ENCODE measurements around the gene IMP4.

Gene IMP4

DNA sequence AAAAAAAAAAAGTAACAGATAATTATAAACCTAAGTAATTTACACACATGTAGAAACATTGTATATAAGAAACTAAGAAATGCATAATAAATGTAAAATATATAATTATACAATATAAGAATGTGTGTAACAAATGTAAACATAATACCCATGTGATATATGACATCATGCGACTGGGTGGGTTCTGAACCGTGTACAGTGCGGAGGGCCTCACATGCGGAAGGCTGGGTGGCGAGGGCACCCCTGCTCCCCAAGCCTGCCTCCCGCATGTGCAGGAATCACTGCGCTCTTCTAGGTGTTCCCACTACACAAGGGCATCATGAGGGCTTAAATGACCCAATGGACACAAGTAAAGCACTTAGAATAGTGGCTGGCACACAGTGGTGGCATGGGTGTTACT is 15.2 kb downstream of the IMP4 start:
- no peak for DNase-seq (ENCODE audit: low spot score)

DNA sequence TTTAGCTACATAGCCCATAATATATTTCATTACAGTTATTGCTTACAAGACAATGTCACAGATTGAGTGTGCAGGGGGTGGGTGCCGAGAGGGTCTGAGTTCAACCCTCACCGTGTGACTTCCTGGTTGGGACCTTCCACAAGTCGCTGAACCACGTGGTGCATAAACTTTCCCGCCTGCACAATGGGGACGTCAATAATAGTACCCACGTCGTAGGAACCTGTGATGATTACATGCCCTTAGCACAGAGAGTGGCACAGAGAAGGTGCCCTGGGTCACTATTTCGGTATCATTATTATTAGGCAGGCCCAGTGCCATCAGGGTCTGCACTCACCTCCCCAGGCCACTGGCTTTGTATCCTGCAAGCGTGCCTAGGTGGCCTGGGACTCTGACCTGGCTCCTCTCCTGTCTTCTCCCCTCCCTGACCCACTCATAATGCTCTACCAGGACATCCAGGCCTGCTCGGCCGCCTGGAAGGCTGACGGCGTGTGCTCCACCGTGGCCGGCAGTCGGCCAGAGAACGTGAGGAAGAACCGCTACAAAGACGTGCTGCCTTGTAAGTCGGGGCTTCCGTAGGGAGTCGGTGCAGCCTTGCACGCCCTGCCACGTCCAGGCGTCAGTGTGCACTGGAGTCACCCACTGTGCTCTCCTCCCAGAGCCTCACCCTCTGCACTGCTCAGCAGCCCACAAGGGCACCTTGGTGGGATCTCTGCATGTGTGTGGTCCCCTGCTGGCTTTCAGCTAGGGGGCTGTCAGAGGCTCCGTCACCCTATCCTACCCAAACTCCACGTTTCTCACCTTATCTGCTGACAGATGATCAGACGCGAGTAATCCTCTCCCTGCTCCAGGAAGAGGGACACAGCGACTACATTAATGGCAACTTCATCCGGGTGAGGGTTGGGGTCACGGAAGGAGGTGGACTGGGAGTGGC is 16.0 kb downstream of the IMP4 start:
- no peak for DNase-seq (ENCODE audit: low spot score)

DNA sequence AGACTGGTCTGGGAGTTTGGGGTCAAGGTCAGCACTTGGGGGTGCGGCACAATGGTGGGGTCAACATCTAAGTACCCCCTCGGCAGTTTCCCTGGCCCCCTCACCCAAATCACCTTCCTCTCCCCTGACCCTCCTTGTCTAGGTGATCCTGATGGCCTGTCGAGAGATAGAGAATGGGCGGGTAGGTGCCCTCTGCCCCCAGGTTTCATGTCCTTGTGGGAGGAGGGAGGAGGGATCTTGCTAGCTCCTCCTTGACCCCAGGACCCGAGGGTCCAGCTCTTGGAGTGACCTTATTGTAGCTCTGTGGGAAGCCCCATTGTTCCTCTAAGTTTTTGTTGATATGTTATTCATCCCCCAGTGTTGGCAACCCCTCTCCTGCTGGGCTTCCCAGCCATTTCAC is 16.8 kb downstream of the IMP4 start:
- DNase-seq (ENCODE audit: low spot score) = no peak

DNA sequence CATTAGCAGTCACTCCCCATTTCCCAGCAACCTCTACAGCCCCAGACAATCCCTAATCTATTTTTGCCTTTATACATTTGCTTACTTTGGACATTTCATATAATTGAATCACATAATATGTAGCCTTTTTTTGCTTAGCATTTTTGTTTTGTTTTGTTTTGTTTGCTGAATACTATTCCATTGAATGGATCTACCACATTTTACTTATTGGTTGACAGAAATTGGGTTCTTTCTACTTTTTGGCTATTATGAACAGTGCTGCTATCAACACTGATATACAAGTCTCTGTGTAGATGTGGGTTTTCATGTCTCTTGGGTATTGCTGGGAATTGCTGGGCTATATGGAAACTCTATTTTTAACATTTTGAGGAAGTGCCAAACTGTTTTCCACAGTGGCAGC is 20.8 kb downstream of the IMP4 start:
- DNase-seq (ENCODE audit: low spot score) = no peak

DNA sequence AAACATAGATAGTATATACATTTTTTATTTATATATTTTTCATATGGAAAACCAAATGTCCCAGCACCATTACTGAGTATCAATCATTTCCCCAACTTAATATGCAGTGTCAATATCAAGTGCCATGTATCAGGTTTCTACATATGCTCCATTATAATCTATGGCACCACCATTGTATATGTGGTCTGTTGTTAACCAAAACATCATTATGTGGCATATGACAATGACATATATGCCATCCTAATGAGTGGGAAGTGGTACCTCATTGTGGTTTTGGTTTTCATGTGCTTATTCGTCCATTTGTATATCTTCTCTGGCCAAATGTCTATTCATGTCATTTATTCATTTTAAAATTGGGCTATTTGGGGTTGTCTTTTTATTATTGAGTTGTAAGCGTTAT is 22.4 kb downstream of the IMP4 start:
- DNase-seq (ENCODE audit: low spot score) = no peak

DNA sequence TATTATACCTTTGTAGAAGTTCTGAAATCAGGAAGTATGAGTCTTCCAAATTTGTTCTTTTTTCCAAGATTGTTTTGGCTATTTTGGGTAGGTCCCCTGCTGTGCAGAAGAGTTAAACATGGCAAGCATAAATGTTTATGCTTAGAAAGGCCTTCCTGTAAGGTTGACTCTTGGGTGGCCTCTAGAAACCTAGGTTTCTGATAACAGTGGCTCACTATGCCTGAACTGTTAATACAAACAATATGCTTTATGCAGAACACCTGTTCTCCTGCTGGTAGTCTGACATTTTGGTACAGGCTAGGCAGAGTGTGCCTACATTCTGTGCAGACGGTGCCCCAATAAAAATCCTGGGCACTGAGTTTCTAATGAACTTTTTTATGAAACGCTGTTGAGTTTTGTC is 23.3 kb downstream of the IMP4 start:
- no peak for DNase-seq (ENCODE audit: low spot score)

DNA sequence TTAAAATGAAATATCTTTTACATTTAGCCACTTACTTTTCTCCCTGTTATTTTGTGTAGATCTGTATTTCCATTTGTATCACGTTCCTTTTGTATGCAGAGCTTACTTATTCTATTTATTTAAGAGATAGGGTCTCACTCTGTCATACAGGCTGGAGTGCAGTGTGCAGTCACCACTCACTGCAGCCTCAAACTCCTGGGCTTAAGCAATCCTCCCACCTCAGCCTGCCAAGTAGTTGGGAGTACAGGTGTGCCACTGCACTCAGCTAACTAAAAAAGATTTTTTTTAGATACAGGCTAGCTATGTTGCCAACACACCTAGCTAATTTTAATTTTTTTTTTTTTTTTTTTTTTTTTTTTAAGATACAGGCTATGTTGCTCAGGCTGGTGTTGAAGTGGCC is 24.0 kb downstream of the IMP4 start:
- no peak for DNase-seq (ENCODE audit: low spot score)

DNA sequence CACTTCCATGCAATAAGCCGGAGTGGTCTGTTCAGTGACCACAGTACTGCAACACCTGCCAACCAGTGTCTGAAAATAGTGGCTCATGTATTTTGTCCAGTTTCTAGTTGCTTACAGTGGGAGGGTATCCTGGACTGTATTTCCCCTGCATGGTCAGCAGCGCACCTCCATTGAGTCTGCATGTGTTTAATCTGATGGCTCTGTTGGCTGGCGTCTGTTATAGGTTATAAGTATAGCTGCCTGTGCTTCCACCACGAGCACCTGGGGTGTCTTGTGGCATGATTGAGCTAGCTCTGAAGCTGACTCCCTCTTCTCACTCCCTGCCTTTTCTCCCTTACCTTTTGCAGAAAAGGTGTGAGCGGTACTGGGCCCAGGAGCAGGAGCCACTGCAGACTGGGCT is 26.1 kb downstream of the IMP4 start:
- DNase-seq (ENCODE audit: low spot score) = no peak

DNA sequence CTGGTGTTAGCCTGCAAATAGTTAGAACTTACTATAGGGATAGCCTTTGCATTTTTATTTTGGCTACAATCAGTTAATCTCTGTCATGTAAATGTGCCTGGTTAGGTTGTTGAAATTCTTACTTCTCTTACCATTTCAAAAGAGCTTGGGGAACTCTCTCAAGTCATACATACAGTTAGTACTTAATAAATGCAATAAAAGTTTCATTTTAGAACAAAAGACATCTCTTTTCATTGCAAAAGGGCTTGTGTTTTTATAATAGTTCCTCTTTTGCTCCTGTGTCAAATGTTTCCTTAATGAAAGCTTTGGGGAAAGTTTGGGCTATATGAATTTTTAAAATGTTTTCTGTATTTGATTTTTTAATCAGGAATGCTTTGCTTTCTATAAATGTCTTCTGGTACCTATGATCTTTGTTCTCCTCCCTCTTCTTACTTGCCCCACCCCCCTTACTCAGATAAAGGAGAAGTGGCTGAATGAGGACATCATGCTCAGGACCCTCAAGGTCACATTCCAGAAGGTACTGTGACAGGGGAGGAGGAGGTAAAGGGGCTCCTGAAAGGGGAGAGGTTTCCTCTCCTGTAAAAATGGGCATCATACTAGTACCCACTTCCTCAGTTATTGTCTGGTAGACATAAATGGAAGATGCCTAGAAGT is 26.7 kb downstream of the IMP4 start:
- DNase-seq (ENCODE audit: low spot score) = no peak

DNA sequence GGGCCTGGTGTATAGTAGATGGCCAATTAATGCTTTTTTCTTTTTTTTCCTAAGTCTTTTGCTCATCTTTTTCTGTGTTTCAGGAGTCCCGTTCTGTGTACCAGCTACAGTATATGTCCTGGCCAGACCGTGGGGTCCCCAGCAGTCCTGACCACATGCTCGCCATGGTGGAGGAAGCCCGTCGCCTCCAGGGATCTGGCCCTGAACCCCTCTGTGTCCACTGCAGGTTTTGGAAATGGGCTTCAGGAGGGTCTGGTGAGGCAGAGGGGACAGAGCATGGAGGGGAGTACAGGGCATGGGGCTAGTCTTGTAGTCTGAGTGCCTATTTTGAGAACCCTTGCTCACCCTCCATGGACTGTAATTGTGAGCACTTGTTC is 27.3 kb downstream of the IMP4 start:
- no peak for DNase-seq (ENCODE audit: low spot score)

DNA sequence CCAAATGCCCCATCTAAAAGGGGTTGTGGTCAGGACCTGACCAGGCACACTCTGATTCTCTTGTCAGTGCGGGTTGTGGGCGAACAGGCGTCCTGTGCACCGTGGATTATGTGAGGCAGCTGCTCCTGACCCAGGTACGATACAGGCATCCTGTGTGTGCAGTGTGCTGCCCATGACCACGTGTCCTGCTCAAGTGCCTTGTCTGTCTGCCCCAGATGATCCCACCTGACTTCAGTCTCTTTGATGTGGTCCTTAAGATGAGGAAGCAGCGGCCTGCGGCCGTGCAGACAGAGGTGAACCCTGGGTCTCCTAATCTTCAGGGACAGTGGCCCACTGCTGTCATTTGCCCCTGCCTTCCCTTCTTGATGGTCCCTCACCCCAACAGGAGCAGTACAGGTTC is 27.8 kb downstream of the IMP4 start:
- no peak for DNase-seq (ENCODE audit: low spot score)

DNA sequence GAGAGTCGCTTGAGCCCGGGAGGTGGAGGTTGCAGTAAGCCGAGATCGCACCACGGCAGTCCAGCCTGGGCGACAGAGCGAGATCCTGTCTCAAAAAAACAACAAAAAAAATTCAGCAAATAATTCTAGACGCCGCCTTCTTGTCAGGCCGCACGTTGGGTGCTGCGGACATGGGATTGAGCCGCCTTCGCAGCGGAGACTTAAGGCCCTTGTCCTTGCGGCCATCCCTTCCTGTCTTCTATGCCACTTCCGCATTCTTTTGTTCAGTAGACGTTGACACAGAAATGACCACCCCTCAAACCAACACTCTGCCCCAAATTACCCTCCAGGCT is 29.0 kb downstream of the IMP4 start:
- DNase-seq (ENCODE audit: low spot score) = no peak

DNA sequence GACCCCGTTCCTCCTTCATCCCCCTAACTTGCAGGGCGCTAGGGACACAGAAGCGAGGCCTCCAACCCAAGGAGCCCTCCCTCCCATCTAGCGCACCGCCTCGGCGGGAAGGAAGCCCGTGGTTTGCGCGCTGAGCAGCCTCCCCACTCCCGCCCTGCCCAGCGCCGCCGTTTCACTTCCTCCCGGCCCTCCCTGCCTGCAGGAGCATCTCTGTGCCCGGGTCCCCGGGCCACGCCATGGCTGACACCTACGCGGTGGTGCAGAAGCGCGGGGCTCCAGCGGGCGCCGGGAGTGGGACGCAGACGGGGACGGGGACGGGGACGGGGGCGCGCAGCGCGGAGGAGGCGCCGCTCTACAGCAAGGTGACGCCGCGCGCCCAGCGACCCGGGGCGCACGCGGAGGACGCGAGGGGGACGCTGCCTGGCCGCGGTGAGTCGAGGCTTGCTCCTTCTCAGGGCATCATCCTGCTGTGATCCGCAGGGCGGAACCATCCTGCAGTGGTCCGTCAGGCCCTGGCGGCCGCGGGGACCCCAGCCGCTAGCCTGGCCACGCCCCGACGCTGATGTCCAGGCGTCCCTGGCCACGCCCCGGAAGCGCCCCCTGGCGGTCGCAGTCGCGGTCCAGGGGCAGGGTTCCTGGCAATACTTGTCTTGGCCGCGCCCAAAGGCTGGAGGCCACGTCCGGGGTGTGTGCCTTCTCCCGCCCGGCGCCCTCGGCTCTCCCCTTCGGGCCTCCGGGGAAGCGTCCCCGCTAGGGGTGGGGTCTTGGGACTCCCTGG is 29.5 kb downstream of the IMP4 start:
- peak; percentile 79 for DNase-seq (ENCODE audit: low spot score)

DNA sequence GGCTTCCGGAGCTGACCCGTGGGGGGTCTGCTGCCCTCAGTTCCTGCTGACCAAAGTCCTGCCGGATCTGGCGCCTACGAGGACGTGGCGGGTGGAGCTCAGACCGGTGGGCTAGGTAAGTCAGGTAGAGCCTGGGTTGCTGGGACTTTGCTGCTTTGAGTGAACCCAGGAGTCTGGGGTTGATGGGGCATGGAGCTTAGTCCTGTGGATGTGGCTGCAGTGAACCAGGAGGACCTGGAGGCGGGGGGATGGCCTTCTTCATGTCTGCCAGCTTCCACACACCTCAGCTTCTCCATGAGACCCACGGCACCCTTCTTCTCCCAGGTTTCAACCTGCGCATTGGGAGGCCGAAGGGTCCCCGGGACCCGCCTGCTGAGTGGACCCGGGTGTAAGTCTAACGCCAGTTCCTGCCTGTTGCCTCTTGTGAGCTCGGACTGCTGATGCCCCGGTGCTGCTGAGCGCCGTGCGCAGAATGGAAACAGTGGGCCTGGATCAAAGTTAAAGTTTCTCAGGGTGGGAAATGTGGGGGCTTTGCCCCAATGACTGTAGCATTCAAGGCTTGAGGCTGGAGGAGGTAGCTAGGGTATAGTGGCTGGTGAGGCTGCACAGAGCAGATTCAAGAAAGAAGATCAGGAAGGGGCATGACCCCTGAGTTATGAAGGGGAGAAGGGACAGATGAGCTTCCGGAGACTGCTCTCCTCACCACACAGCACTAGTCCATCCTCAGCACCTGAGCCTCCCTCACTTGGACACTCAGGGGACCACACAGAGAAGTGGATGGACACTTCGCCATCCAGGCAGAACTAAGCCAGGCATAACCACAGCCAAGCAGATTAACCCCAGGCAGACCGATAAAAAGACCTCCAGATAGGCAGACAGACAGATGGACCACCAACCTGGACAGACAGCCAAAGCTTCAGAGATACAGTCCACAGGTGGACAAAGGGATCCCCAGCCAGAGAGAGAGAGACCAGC is 30.4 kb downstream of the IMP4 start:
- no peak for DNase-seq (ENCODE audit: low spot score)

DNA sequence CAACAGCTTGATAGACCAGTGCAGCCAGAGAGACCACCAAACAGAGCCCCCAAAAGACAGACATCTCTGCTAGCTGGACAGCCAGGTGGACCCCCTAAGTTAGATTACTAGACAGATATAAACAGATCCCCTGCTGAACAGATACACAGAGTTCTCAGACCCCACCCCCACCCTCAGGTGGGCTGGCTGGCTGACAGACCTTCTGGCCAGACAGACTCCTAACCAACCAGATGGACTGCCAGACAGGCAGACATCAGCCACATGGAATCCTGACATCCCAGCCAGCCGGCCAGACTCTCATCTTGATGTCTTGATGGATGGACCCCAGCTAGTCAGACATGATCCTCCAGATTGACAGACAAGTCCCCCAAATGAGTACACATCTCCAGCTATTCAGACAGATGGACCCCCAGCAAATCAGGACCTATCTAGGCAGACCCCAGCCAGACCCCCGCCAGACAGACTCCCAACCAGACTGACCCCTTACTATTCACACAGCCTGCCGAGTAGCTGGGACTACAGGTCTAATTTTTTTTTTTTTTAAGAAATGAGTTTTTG is 31.2 kb downstream of the IMP4 start:
- DNase-seq (ENCODE audit: low spot score) = no peak

DNA sequence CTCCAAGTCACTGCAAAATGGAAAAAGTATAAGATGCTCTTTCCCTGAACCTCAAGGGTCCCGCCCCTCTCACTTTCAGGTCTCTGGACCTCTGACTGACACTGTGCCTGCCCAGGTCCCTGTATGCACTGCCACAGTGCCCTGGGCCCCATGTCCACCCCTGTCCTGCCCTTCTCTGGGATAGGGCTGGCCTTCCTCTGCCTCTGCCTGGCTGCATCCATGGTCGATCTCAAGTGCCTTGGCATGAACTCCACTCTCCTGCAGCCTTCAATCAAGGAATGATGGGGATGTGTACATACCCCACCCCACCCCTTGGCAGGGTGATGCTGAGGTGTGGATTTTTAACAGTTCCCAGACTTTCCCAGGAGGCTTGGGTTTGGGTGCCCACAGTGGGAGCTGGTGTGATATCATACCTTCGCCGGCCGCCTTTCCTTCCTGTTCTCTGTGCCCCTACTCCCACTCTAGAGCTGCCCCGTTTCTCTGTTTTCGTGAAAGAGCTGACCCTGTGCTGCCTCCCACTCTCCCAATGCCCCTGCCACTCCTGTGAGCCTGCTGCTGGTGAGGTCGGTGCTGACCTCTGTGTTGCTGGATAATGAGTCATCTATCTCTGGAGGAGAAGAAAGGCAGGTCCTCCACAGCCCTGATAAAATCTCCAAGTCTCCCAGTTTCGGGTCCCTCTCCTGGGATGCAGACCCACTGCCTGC is 32.0 kb downstream of the IMP4 start:
- DNase-seq (ENCODE audit: low spot score) = no peak

DNA sequence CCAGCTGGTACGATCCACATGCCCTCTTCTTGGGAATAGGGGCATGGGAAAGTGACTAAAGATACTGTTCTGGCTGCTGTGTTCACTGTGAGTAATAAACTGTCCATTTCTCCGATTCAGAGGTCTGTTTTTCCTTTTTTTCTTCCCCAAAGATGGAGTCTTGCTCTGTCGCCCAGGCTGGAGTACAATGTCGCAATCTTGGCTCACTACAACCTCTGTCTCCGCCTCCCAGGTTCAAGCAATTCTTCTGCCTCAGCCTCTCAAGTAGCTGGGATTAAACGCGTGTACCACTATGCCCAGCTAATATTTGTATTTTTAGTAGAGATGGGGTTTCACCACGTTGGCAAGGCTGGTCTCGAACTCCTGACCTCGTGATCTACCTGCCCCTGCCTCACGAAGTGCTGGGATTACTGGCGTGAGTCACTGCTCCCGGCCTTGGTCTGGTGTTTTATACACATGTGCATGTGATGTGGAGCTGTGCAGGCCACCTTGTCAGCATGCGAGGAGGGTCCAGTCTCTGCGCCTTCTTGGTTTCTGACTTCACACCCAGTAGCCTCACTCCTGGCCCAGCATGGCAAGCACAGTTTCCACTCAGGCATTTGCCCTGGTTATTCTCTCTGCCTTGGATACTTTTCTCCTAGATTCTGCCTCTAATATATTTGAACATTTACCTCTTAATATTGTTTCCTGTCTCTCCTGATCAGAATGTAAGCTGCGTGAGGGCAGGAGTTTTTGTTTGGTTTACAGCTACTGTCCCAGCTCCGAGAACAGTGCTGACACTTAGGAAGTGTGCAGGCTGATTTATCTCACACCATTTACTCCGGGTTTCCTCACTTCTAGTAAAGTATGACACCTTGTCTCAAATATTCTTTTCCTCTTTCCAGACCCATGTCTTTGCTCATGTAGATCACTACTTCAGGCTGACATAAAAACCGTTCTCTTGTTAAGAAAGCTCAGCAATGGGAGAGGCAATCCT is 32.9 kb downstream of the IMP4 start:
- DNase-seq (ENCODE audit: low spot score) = no peak

DNA sequence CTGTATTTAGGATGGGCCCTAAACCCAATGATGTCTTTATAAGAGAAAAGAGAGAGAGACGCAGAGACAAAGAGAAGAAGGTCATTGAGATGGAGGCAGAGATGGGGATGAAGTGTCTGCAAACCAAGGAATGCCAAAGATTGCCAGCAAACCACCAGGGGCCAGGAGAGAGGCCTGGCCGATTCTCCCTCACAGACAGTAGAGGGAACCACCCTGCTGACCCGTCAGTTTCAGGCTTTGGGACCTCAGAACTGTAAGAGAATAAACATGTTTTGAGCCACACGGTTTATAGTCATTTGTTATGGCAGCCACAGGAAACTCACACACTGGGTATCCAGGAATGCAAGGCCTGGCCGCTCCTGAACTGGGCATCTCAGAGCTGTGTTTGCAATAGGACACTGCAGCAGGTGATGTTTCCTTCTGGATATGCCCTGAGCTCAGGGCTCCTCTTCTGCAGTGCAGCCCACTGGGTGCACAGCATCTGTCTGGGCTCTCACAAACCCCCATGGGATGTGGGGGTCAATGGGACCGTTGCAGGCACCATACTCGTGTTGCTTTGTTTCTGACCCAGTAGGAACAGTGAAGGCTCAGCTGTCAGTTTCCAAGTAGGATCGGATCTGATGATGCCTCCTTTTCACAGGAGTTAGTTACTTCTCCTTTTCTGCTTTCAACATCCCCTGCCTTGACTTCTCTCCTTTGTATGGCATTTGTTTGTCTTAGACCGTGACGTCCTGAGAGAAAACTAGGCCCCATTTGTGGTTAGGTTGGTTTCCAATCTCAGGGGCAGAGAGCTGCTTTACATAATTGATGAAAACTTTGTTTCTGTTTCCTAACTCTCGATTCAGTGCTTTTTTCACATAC is 34.0 kb downstream of the IMP4 start:
- no peak for DNase-seq (ENCODE audit: low spot score)

DNA sequence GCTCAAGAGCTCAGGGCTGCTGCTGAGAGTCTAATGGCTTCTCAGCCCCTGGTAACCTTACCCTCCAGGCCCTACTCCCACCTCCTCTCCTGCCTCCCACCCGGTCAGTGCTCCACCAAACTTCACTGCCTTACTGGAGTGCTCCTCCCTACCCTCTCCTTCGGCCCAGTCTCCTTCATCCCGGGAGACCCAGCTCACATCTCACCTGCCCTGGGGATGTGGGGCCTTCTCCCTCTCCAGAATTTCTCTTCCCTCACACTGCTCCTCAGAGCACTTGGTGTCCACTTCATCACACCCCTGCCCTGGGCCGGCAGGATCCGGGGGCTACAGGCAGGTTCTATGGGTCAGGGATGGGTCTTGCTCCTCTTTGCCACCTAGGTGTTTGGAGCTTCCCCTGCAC is 34.8 kb downstream of the IMP4 start:
- DNase-seq (ENCODE audit: low spot score) = no peak
